Left lung (tissue), 10 donors: ENCODE data around the gene SEMA4B. TPM values are rescaled to one million over a fixed set of nuclear protein-coding genes. Genes with fewer than 3 reads are reported as not detected.

Experiments used
- ATAC-seq: fragments of 200-7000 bp; cut with Tn5 transposase; one replicate; pipeline ENCODE4 v1.9.1; 2020; ENCODE audit warnings: moderate library complexity
- DNase-seq, 4 donors: peaks; one replicate each; pipeline ENCODE4 v3.0.0-alpha.2; 2013 to 2020
- H3K27ac ChIP-seq, 2 donors: fragments of 200-600 bp; sonication (generic) in 1 of 2; one replicate each; pipeline versions ENCODE4 v1.5.0 to v1.8.0; 2020 to 2021
- H3K27me3 ChIP-seq, 2 donors: fragments of 200-600 bp; sonication (generic) in 1 of 2; one replicate each; pipeline versions ENCODE4 v1.5.0 to v1.8.0; 2020 to 2021
- H3K36me3 ChIP-seq, 2 donors: fragments of 200-600 bp; sonication (generic) in 1 of 2; one replicate each; pipeline versions ENCODE4 v1.5.0 to v1.8.0; 2020 to 2021
- H3K4me1 ChIP-seq, 2 donors: fragments of 200-600 bp; one replicate each; pipeline ENCODE4 v1.8.0; 2021
- H3K4me3 ChIP-seq, 2 donors: fragments of 200-600 bp; sonication (generic) in 1 of 2; one replicate each; pipeline versions ENCODE4 v1.5.0 to v1.8.0; 2020 to 2021; ENCODE audit warnings: mild to moderate bottlenecking in 1 of 2
- H3K9me3 ChIP-seq, 2 donors: fragments of 200-600 bp; sonication (generic) in 1 of 2; one replicate each; pipeline versions ENCODE4 v1.5.0 to v1.8.0; 2020 to 2021
- intact Hi-C, 2 donors: fragments of 100-400 bp; cut with DNase I; formaldehyde crosslinking; loops; one replicate each; pipeline versions ENCODE4 v1.11.2 to v1.14.2; 2022
- polyA plus RNA-seq, 6 donors: library from polyadenylated mRNA; unstranded; fragments of 120-200 nt; gene quantifications; one replicate each; pipeline ENCODE4 v1.2.1, GENCODE V29; 2013; ENCODE audit not compliant: insufficient read length in 6 of 6
- total RNA-seq, 2 donors: library from RNA; stranded (reverse); fragmentation: NEBNext Ultra II Directional; extraction: Animal tissue kit (Norgen Biotek cat#: 25700); gene quantifications; one replicate each; pipeline ENCODE4 v1.2.1, GENCODE V29; 2021
- TF ChIP-seq, protein P1 (sequence below), 2 donors: fragments of 200-600 bp; sonication (generic) in 1 of 2; IDR thresholded peaks; one replicate each; pipeline versions ENCODE4 v1.5.0 to v1.8.0; 2021; ENCODE audit warnings: antibody characterized with exemption in 2 of 2
- donor health status: DM: no; HTN: yes; CAD: no.
- donor health status: DM: no; HTN: no; CAD: no.

SEMA4B gene
- total and polyA plus RNA-seq, 8 donors, result 22.8 to 66.7 (median 26.6) TPM

DNA sequence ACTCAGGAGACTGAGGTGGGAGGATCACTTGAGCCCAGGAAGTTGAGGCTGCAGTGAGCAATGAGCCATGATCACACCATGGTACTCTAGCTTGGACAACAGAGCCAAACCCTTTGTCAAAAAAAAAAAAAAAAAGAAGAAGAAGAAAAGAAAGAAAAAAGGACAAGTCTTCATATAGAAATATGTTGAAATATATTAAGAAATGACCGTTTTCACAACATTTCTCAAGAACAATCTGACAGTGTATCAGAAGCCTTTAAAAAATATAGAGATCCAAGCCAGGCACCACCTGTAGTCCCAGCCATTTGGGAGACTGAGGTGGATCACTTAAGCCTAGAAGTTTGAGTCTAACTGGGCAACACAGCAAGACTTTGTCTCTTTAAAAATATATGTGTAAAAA, 29.5 kb upstream of the SEMA4B start:
- TF ChIP-seq, protein P1, sequence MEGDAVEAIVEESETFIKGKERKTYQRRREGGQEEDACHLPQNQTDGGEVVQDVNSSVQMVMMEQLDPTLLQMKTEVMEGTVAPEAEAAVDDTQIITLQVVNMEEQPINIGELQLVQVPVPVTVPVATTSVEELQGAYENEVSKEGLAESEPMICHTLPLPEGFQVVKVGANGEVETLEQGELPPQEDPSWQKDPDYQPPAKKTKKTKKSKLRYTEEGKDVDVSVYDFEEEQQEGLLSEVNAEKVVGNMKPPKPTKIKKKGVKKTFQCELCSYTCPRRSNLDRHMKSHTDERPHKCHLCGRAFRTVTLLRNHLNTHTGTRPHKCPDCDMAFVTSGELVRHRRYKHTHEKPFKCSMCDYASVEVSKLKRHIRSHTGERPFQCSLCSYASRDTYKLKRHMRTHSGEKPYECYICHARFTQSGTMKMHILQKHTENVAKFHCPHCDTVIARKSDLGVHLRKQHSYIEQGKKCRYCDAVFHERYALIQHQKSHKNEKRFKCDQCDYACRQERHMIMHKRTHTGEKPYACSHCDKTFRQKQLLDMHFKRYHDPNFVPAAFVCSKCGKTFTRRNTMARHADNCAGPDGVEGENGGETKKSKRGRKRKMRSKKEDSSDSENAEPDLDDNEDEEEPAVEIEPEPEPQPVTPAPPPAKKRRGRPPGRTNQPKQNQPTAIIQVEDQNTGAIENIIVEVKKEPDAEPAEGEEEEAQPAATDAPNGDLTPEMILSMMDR (IDR thresholded peaks at IDR 0.05), result no peak
- Histone ChIP-seq H3K4me3 (no peak overlapping the region), H3K4me1 (peaks cover 10 to 28% of the 10 kb centered on the region in 2 donors), H3K27me3 (no peaks in the 10 kb centered on the region), H3K9me3 (no peaks in the 10 kb centered on the region), H3K27ac (no peak overlapping the region), H3K36me3 (no peaks in the 10 kb centered on the region)
- ATAC-seq (no peak), DNase-seq (no peak)
- intact Hi-C loops, result no loop called here

GRCh38 chr15:90173372-90173771, 27.8 kb upstream of the SEMA4B start:
- intact Hi-C loops, result no loop called here

GRCh38 chr15:90174140-90174875, 26.8 kb upstream of the SEMA4B start:
- intact Hi-C loops, result no loop called here
- DNase-seq (peak in 2 of 4 donors; percentile 62 to 72), ATAC-seq (peak; percentile 72)
- Histone ChIP-seq H3K9me3 (no peaks in the 10 kb centered on the region), H3K4me1 (peaks cover 10 to 25% of the 10 kb centered on the region in 2 donors), H3K4me3 (no peak overlapping the region), H3K36me3 (no peaks in the 10 kb centered on the region), H3K27me3 (no peaks in the 10 kb centered on the region), H3K27ac (peak overlapping the region; percentile 65 to 67)
- TF ChIP-seq, protein P1 (IDR thresholded peaks at IDR 0.05), result no peak

More at GRCh38 chr15:90173372-90173771, 27.8 kb upstream of the SEMA4B start:
- H3K36me3 ChIP-seq, result no peaks in the 10 kb centered on the region
- H3K27ac ChIP-seq, result no peak overlapping the region
- peaks cover 10 to 24% of the 10 kb centered on the region in 2 donors for H3K4me1 ChIP-seq
- no peak overlapping the region for H3K4me3 ChIP-seq
- TF ChIP-seq, protein P1 (IDR thresholded peaks at IDR 0.05), result no peak
- ATAC-seq (no peak), DNase-seq (no peak)
- H3K9me3 ChIP-seq, result no peaks in the 10 kb centered on the region
- H3K27me3 ChIP-seq, result no peaks in the 10 kb centered on the region

DNA sequence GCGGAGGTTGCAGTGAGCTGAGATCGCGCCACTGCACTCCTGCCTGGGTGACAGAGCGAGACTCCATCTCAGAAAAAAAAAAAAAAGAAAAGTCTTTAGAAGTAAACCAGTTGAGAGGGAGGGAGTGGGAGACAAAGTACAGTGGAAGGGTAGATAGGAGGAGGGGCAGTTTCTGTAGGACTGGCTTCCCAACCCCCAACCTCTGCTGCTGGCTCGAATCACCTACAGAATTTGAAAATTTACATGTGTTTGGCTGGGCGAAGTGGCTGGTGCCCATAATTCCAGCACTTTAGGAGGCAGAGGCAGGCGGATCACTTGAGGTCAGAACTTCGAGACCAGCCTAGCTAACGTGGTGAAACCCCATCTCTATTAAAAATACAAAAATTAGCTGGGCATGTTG, 24.1 kb upstream of the SEMA4B start:
- no peak for ATAC-seq
- Histone ChIP-seq H3K4me1 (peaks cover 10 to 27% of the 10 kb centered on the region in 2 donors), H3K27me3 (no peaks in the 10 kb centered on the region), H3K36me3 (no peaks in the 10 kb centered on the region), H3K27ac (no peak overlapping the region), H3K4me3 (no peak overlapping the region), H3K9me3 (no peaks in the 10 kb centered on the region)
- no peak for DNase-seq
- TF ChIP-seq, protein P1 (IDR thresholded peaks at IDR 0.05), result no peak
- intact Hi-C loops, result no loop called here

GRCh38 chr15:90178468-90179435, 22.4 kb upstream of the SEMA4B start:
- H3K9me3 ChIP-seq, result no peaks in the 10 kb centered on the region
- intact Hi-C loops, result no loop called here
- H3K27me3 ChIP-seq, result no peaks in the 10 kb centered on the region
- TF ChIP-seq, protein P1 (IDR thresholded peaks at IDR 0.05), result no peak
- peaks cover 10 to 40% of the 10 kb centered on the region in 2 donors for H3K4me1 ChIP-seq
- no peak overlapping the region for H3K4me3 ChIP-seq
- ATAC-seq (no peak), DNase-seq (no peak)
- H3K36me3 ChIP-seq, result no peaks in the 10 kb centered on the region
- H3K27ac ChIP-seq, result no peak overlapping the region
